OCI-LY3 (cell line): ENCODE data around the gene GPR63.

Experiments used
- EZH2phosphoT487 ChIP-seq: fragments of 200-600 bp; shearing (Covaris generic); IDR thresholded peaks from 2 replicates; pipeline ENCODE4 v1.6.1; 2018; ENCODE audit warnings: antibody characterized with exemption, mixed run types, low read depth
- TF ChIP-seq, protein P1 (sequence below): fragments of 200-600, 300-600 bp; sonication (generic); IDR thresholded peaks from 2 replicates; pipeline ENCODE4 v1.5.1; 2014; ENCODE audit warnings: antibody characterized with exemption, low read length, low read depth

DNA sequence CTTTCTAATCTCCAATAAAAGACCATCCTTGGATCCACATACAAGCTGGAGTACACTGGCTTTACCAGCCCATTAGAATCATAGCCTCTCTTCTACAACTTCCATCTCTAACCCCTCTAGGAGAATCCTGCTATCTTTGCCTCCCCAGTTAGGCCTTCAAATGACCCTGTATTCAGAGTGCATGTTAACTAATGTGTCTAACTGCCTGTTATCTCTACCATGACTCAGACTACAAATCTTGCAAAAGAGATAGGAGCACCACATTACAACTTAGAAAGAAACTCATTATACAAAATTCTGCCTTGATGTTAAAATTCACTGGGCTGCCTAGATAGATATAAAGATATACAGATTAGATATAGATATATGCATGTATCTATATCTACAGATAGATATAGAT is 28.2 kb downstream of the GPR63 start:
- TF ChIP-seq, protein P1, sequence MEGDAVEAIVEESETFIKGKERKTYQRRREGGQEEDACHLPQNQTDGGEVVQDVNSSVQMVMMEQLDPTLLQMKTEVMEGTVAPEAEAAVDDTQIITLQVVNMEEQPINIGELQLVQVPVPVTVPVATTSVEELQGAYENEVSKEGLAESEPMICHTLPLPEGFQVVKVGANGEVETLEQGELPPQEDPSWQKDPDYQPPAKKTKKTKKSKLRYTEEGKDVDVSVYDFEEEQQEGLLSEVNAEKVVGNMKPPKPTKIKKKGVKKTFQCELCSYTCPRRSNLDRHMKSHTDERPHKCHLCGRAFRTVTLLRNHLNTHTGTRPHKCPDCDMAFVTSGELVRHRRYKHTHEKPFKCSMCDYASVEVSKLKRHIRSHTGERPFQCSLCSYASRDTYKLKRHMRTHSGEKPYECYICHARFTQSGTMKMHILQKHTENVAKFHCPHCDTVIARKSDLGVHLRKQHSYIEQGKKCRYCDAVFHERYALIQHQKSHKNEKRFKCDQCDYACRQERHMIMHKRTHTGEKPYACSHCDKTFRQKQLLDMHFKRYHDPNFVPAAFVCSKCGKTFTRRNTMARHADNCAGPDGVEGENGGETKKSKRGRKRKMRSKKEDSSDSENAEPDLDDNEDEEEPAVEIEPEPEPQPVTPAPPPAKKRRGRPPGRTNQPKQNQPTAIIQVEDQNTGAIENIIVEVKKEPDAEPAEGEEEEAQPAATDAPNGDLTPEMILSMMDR, result no peak
- TF ChIP-seq EZH2phosphoT487, result no peak
